GM12864 (cell line): Measurements from ENCODE around the gene PRRG4.
"Not testable (repeated sequence)": the region's sequence is repeated elsewhere in the genome, so short reads cannot be mapped to it uniquely, and the experiment has no call there.

Source experiments
- DNase-seq: peaks from one replicate; pipeline ENCODE4 v3.0.0-alpha.2; 2011; ENCODE audit warnings: low read depth
- H3K4me3 ChIP-seq: 2 replicates; pipeline ENCODE4 v1.5.1; 2011; ENCODE audit warnings: mild to moderate bottlenecking, low read depth, low read length, control low read depth
- CTCF ChIP-seq: IDR thresholded peaks from 2 replicates; pipeline ENCODE4 v1.5.1; 2011; ENCODE audit warnings: low read depth, mild to moderate bottlenecking, moderate library complexity, low read length, control low read depth, inconsistent platforms; ENCODE audit errors: missing control alignments

PRRG4 gene

GRCh38 chr11:32858731-32859130 is 29.0 kb downstream of the PRRG4 start:
- no peak for DNase-seq
- no peak overlapping the region for H3K4me3 ChIP-seq
- peak; percentile 13 for TF ChIP-seq CTCF

- no peak for TF ChIP-seq CTCF
- no peak overlapping the region for H3K4me3 ChIP-seq
- DNase-seq: no peak
Measured at GRCh38 chr11:32861850-32862577, 32.3 kb downstream of the PRRG4 start.

GRCh38 chr11:32864555-32864954 is 34.8 kb downstream of the PRRG4 start:
- no peak for DNase-seq
- TF ChIP-seq CTCF: no peak
- no peak overlapping the region for H3K4me3 ChIP-seq

- not testable (repeated sequence) for DNase-seq, H3K4me3 ChIP-seq
Measured at GRCh38 chr11:32868752-32869151, 39.0 kb downstream of the PRRG4 start.

GRCh38 chr11:32870676-32871075 is 40.9 kb downstream of the PRRG4 start:
- DNase-seq: no peak

GRCh38 chr11:32874132-32874531 is 44.4 kb downstream of the PRRG4 start:
- DNase-seq: no peak
- TF ChIP-seq CTCF: no peak
- H3K4me3 ChIP-seq: no peak overlapping the region

More at GRCh38 chr11:32870676-32871075, 40.9 kb downstream of the PRRG4 start:
- TF ChIP-seq CTCF: peak; percentile 35
- H3K4me3 ChIP-seq: no peak overlapping the region

- no peak for TF ChIP-seq CTCF
- no peak overlapping the region for H3K4me3 ChIP-seq
- no peak for DNase-seq
Measured at GRCh38 chr11:32881286-32881685, 51.6 kb downstream of the PRRG4 start.
